CD14-positive monocyte (primary cell): ENCODE data around the gene TAF1B. TPM values are rescaled to one million over a fixed set of nuclear protein-coding genes. Genes with fewer than 3 reads are reported as not detected.

Experiments used
- DNase-seq, 3 donors: peaks; one replicate each; pipeline ENCODE4 v3.0.0-alpha.2; 2011 to 2022
- H2AFZ ChIP-seq: 2 replicates; pipeline ENCODE4 v1.6.0; 2012; ENCODE audit warnings: mild to moderate bottlenecking, low read depth, low read length, inconsistent platforms; ENCODE audit not compliant: insufficient read depth, poor library complexity, severe bottlenecking
- H3K27ac ChIP-seq, 2 donors: 1 replicate in 1 of 2; 2 replicates in 1 of 2; pipeline ENCODE4 v1.5.1; 2012 to 2013; ENCODE audit warnings: low read length in 2 of 2, control low read depth in 1 of 2, inconsistent platforms in 1 of 2, low read depth in 1 of 2, mild to moderate bottlenecking in 1 of 2
- H3K27me3 ChIP-seq, 2 donors: one replicate each; pipeline versions ENCODE4 v1.6.0 to v1.6.1; 2011 to 2013; ENCODE audit warnings: low read length in 2 of 2; ENCODE audit not compliant: control insufficient read depth in 2 of 2, insufficient read depth in 2 of 2
- H3K36me3 ChIP-seq, 2 donors: replicated peaks in 1 of 2; 1 replicate in 1 of 2; 2 replicates in 1 of 2; pipeline versions ENCODE4 v1.5.1 to v1.6.1; 2012 to 2013; ENCODE audit warnings: low read length in 2 of 2, control low read depth in 1 of 2, inconsistent platforms in 1 of 2, mild to moderate bottlenecking in 1 of 2; ENCODE audit not compliant: insufficient read depth in 2 of 2, control insufficient read depth in 1 of 2
- H3K4me1 ChIP-seq, 2 donors: 1 replicate in 1 of 2; 2 replicates in 1 of 2; pipeline versions ENCODE4 v1.5.1 to v1.6.1; 2012 to 2013; ENCODE audit warnings: low read length in 2 of 2, control low read depth in 1 of 2, inconsistent platforms in 1 of 2, mild to moderate bottlenecking in 1 of 2, moderate library complexity in 1 of 2; ENCODE audit not compliant: insufficient read depth in 2 of 2, control insufficient read depth in 1 of 2
- H3K4me2 ChIP-seq: replicated peaks from 2 replicates; pipeline ENCODE3; 2012; ENCODE audit warnings: low read length, moderate library complexity, mild to moderate bottlenecking; ENCODE audit not compliant: poor library complexity, severe bottlenecking; ENCODE audit errors: extremely low read depth
- H3K4me3 ChIP-seq, 3 experiments: fragments of 200-600 bp in 1 of 3; sonication (generic) in 1 of 3; replicated peaks in 1 of 3; 1 replicate in 2 of 3; 2 replicates in 1 of 3; pipeline ENCODE4 v1.5.1; 2011 to 2013; ENCODE audit warnings: low read length in 3 of 3, mild to moderate bottlenecking in 3 of 3, control low read depth in 2 of 3, low read depth in 2 of 3, inconsistent platforms in 1 of 3, moderate library complexity in 1 of 3
- H3K79me2 ChIP-seq: 2 replicates; pipeline ENCODE4 v1.6.0; 2012; ENCODE audit warnings: mild to moderate bottlenecking, control low read depth, inconsistent platforms, low read length, moderate library complexity; ENCODE audit not compliant: insufficient read depth
- H3K9ac ChIP-seq: 2 replicates; pipeline ENCODE4 v1.6.0; 2017; ENCODE audit warnings: low read length, mild to moderate bottlenecking; ENCODE audit not compliant: insufficient read depth, poor library complexity, severe bottlenecking
- H3K9me3 ChIP-seq, 2 donors: replicated peaks in 1 of 2; 1 replicate in 1 of 2; 2 replicates in 1 of 2; pipeline versions ENCODE4 v1.5.1 to v1.6.1; 2012 to 2013; ENCODE audit warnings: low read length in 2 of 2, control low read depth in 1 of 2; ENCODE audit not compliant: control insufficient read depth in 1 of 2, insufficient read depth in 1 of 2
- H4K20me1 ChIP-seq: 2 replicates; pipeline ENCODE4 v1.6.0; 2012; ENCODE audit warnings: mild to moderate bottlenecking, low read length, control low read depth, moderate library complexity; ENCODE audit not compliant: insufficient read depth
- H3K27ac Mint-ChIP-seq, 7 donors: one replicate each; pipeline ENCODE4 v1.8.0; 2020; ENCODE audit warnings: mild to moderate bottlenecking in 7 of 7, mixed read lengths in 7 of 7, moderate library complexity in 6 of 7, inconsistent platforms in 2 of 7
- H3K27me3 Mint-ChIP-seq, 3 donors: one replicate each; pipeline ENCODE4 v1.8.0; 2021 to 2022; ENCODE audit warnings: low read depth in 3 of 3, mild to moderate bottlenecking in 3 of 3, mixed read lengths in 3 of 3, moderate library complexity in 3 of 3, inconsistent platforms in 1 of 3
- H3K36me3 Mint-ChIP-seq, 2 donors: one replicate each; pipeline ENCODE4 v1.8.0; 2020; ENCODE audit warnings: mixed read lengths in 2 of 2, inconsistent platforms in 1 of 2, mild to moderate bottlenecking in 1 of 2
- H3K4me1 Mint-ChIP-seq: one replicate; pipeline ENCODE4 v1.8.0; 2020; ENCODE audit warnings: mild to moderate bottlenecking, mixed read lengths
- H3K4me3 Mint-ChIP-seq, 2 donors: one replicate each; pipeline ENCODE4 v1.8.0; 2020; ENCODE audit warnings: mild to moderate bottlenecking in 2 of 2, mixed read lengths in 2 of 2, moderate library complexity in 1 of 2
- H3K9me3 Mint-ChIP-seq, 7 donors: one replicate each; pipeline ENCODE4 v1.8.0; 2020 to 2022; ENCODE audit warnings: mixed read lengths in 7 of 7, mild to moderate bottlenecking in 6 of 7, moderate library complexity in 6 of 7, inconsistent platforms in 2 of 7
- CTCF ChIP-seq: fragments of 200-600 bp; IDR thresholded peaks from one replicate; pipeline ENCODE4 v1.8.0; 2022; ENCODE audit warnings: antibody characterized with exemption, mild to moderate bottlenecking
- WGBS: methylation state at CpG from one replicate; pipeline ENCODE4 v1.1.5; 2013; ENCODE audit warnings: missing lambda C conversion rate; ENCODE audit not compliant: insufficient coverage; 5-methylcytosine and 5-hydroxymethylcytosine counted together
- intact Hi-C, 2 donors: fragments of 100-400 bp; cut with micrococcal nuclease; formaldehyde crosslinking; loops; one replicate each; pipeline versions ENCODE4 v1.15.0 to v1.15.1; 2023
- polyA plus RNA-seq, 3 donors: library from polyadenylated mRNA; depleted of rRNA in 1 of 3; unstranded in 2 of 3; stranded (reverse) in 1 of 3; fragments of 300-500 nt in 2 of 3; fragments of >200 nt in 1 of 3; fragmentation: Illumina TruSeq in 2 of 3; gene quantifications; 1 replicate in 2 of 3; 2 replicates in 1 of 3; pipeline ENCODE4 v1.2.3, GENCODE V29; 2012 to 2021

Gene TAF1B
- polyA plus RNA-seq, 3 donors = 6.0 to 8.4 (median 7.2) TPM

- Mint-ChIP-seq H3K27ac (no peak overlapping the region), H3K27me3 (peaks cover 4 to 6% (median 5%) of the 10 kb centered on the region in 3 donors), H3K4me3 (no peak overlapping the region), H3K4me1 (no peaks in the 10 kb centered on the region), H3K36me3 (peaks cover 24 to 43% of the 10 kb centered on the region in 2 donors), H3K9me3 (no peaks in the 10 kb centered on the region)
- DNase-seq = no peak
- WGBS = 100% methylated on average over 1 of the region's 4 CpGs
- no peaks in the 10 kb centered on the region for H3K27me3 ChIP-seq
- H3K4me2 ChIP-seq = no peak overlapping the region
- no peaks in the 10 kb centered on the region for H3K9me3 ChIP-seq
- H3K27ac ChIP-seq = no peak overlapping the region
- H4K20me1 ChIP-seq = no peaks in the 10 kb centered on the region
- no peak overlapping the region for H2AFZ ChIP-seq
- no peaks in the 10 kb centered on the region for H3K4me1 ChIP-seq
- intact Hi-C loops = no loop called here
- H3K36me3 ChIP-seq = peaks cover 27 to 31% of the 10 kb centered on the region in 2 donors
- H3K79me2 ChIP-seq = no peaks in the 10 kb centered on the region
- H3K4me3 ChIP-seq = no peak overlapping the region
- TF ChIP-seq CTCF = no peak
- no peak overlapping the region for H3K9ac ChIP-seq
These were observed 94.0 kb downstream of the TAF1B start for GRCh38 chr2:9937258-9937657.

GRCh38 chr2:9937968-9938367 is 94.7 kb downstream of the TAF1B start:
- Mint-ChIP-seq H3K36me3 (peaks cover 19 to 36% of the 10 kb centered on the region in 2 donors), H3K4me3 (no peak overlapping the region), H3K27ac (no peak overlapping the region), H3K27me3 (peaks cover 4 to 9% (median 6%) of the 10 kb centered on the region in 3 donors), H3K4me1 (no peaks in the 10 kb centered on the region), H3K9me3 (no peaks in the 10 kb centered on the region)
- no peak for TF ChIP-seq CTCF
- H2AFZ ChIP-seq = no peak overlapping the region
- DNase-seq = no peak
- H3K9ac ChIP-seq = no peak overlapping the region
- H3K4me2 ChIP-seq = no peak overlapping the region
- H3K9me3 ChIP-seq = no peaks in the 10 kb centered on the region
- H3K27me3 ChIP-seq = no peaks in the 10 kb centered on the region
- intact Hi-C loops = no loop called here
- 85% methylated on average over 4 of the region's 9 CpGs for WGBS
- no peaks in the 10 kb centered on the region for H3K79me2 ChIP-seq
- no peaks in the 10 kb centered on the region for H4K20me1 ChIP-seq
- no peak overlapping the region for H3K4me3 ChIP-seq
- peaks cover 22 to 24% of the 10 kb centered on the region in 2 donors for H3K36me3 ChIP-seq
- no peak overlapping the region for H3K27ac ChIP-seq
- no peaks in the 10 kb centered on the region for H3K4me1 ChIP-seq
